Astrocyte (in vitro differentiated cells and primary cell): ENCODE results near the gene SNRNP27. TPM values are rescaled to one million over a fixed set of nuclear protein-coding genes. Genes with fewer than 3 reads are reported as not detected.

Source experiments
- DNase-seq: peaks from one replicate; pipeline ENCODE4 v3.0.0-alpha.2; 2010; ENCODE audit warnings: low read depth
- FAIRE-seq: peaks from 2 replicates; lab custom pipeline; 2011; peaks lifted over from hg19 to GRCh38; lab: Jason Lieb, UNC
- H2AFZ ChIP-seq: 2 replicates; pipeline ENCODE4 v1.6.0; 2012; ENCODE audit warnings: low read depth, low read length, inconsistent platforms
- H3K27ac ChIP-seq: 2 replicates; pipeline ENCODE4 v1.5.1; 2011; ENCODE audit warnings: low read depth, low read length, inconsistent platforms
- H3K27me3 ChIP-seq: 2 replicates; pipeline ENCODE4 v1.6.0; 2011; ENCODE audit warnings: low read length, inconsistent platforms; ENCODE audit not compliant: insufficient read depth
- H3K36me3 ChIP-seq: 2 replicates; pipeline ENCODE4 v1.5.1; 2011; ENCODE audit warnings: low read length, inconsistent platforms; ENCODE audit not compliant: insufficient read depth
- H3K4me1 ChIP-seq: 2 replicates; pipeline ENCODE4 v1.5.1; 2011; ENCODE audit warnings: low read length, inconsistent platforms; ENCODE audit not compliant: insufficient read depth
- H3K4me2 ChIP-seq: 2 replicates; pipeline ENCODE4 v1.6.0; 2012; ENCODE audit warnings: low read length, inconsistent platforms
- H3K4me3 ChIP-seq: 2 replicates; pipeline ENCODE4 v1.5.1; 2011; ENCODE audit warnings: low read depth, mild to moderate bottlenecking, low read length, inconsistent platforms; ENCODE audit not compliant: insufficient read depth
- H3K79me2 ChIP-seq: 2 replicates; pipeline ENCODE4 v1.6.0; 2012; ENCODE audit warnings: mild to moderate bottlenecking, low read length, inconsistent platforms; ENCODE audit not compliant: insufficient read depth
- H3K9ac ChIP-seq: 2 replicates; pipeline ENCODE4 v1.6.0; 2012; ENCODE audit warnings: mild to moderate bottlenecking, low read length, inconsistent platforms
- H3K9me3 ChIP-seq: 2 replicates; pipeline ENCODE4 v1.5.1; 2012; ENCODE audit warnings: low read depth, mild to moderate bottlenecking, low read length, inconsistent platforms; ENCODE audit not compliant: insufficient read depth
- H4K20me1 ChIP-seq: 2 replicates; pipeline ENCODE4 v1.6.0; 2012; ENCODE audit warnings: low read length, inconsistent platforms; ENCODE audit not compliant: insufficient read depth
- H3K27ac Mint-ChIP-seq: one replicate; pipeline ENCODE4 v1.8.0; 2021; ENCODE audit warnings: mild to moderate bottlenecking, mixed read lengths; ENCODE audit not compliant: unreplicated experiment
- H3K27me3 Mint-ChIP-seq: one replicate; pipeline ENCODE4 v1.8.0; 2021; ENCODE audit warnings: low read depth, mixed read lengths; ENCODE audit not compliant: unreplicated experiment
- H3K36me3 Mint-ChIP-seq: one replicate; pipeline ENCODE4 v1.8.0; 2021; ENCODE audit warnings: low read depth, mixed read lengths; ENCODE audit not compliant: unreplicated experiment
- H3K4me1 Mint-ChIP-seq: one replicate; pipeline ENCODE4 v1.8.0; 2021; ENCODE audit warnings: low read depth, mixed read lengths; ENCODE audit not compliant: unreplicated experiment
- H3K4me3 Mint-ChIP-seq: one replicate; pipeline ENCODE4 v1.8.0; 2021; ENCODE audit warnings: mild to moderate bottlenecking, moderate library complexity, mixed read lengths; ENCODE audit not compliant: unreplicated experiment
- H3K9me3 Mint-ChIP-seq: one replicate; pipeline ENCODE4 v1.8.0; 2021; ENCODE audit warnings: mild to moderate bottlenecking, mixed read lengths; ENCODE audit not compliant: unreplicated experiment
- CTCF ChIP-seq: IDR thresholded peaks from 2 replicates; pipeline ENCODE4 v1.5.1; 2011; ENCODE audit warnings: low read depth, mild to moderate bottlenecking, inconsistent platforms, low read length, moderate library complexity; ENCODE audit not compliant: insufficient read depth
- EZH2 ChIP-seq: IDR thresholded peaks from 2 replicates; pipeline ENCODE4 v1.6.1; 2012; ENCODE audit warnings: mild to moderate bottlenecking, low read length, inconsistent platforms; ENCODE audit not compliant: insufficient read depth
- total RNA-seq: library from RNA; stranded (reverse); gene quantifications from 2 replicates; pipeline ENCODE4 v1.2.1, GENCODE V29; 2021

Gene SNRNP27
- total RNA-seq, 1 donor from 2014 or later = 67.7 TPM

GRCh38 chr2:69945941-69946340 lies 52.2 kb downstream of the SNRNP27 start:
- no peaks in the 10 kb centered on the region for H3K79me2 ChIP-seq
- no peaks in the 10 kb centered on the region for H3K9me3 ChIP-seq
- peak overlapping the region; percentile 34 for H3K9ac ChIP-seq
- H3K27ac ChIP-seq = peak overlapping the region; percentile 42
- Mint-ChIP-seq H3K4me1 (peaks cover 17% of the 10 kb centered on the region), H3K9me3 (no peaks in the 10 kb centered on the region), H3K36me3 (peaks cover 10% of the 10 kb centered on the region), H3K27me3 (no peaks in the 10 kb centered on the region), H3K27ac (no peak overlapping the region), H3K4me3 (no peak overlapping the region)
- TF ChIP-seq CTCF = no peak
- no peak for TF ChIP-seq EZH2
- DNase-seq (no peak), FAIRE-seq (no peak)
- H3K4me2 ChIP-seq = peak overlapping the region; percentile 73
- H3K4me3 ChIP-seq = peak overlapping the region; percentile 27
- H2AFZ ChIP-seq = peak overlapping the region; percentile 8
- no peaks in the 10 kb centered on the region for H4K20me1 ChIP-seq
- H3K36me3 ChIP-seq = peaks cover 13% of the 10 kb centered on the region
- peaks cover 22% of the 10 kb centered on the region for H3K4me1 ChIP-seq
- H3K27me3 ChIP-seq = peaks cover 2% of the 10 kb centered on the region

GRCh38 chr2:69946351-69947324 lies 52.9 kb downstream of the SNRNP27 start:
- peak overlapping the region; percentile 27 for H3K4me3 ChIP-seq
- no peaks in the 10 kb centered on the region for H3K9me3 Mint-ChIP-seq
- H3K4me1 Mint-ChIP-seq = peaks cover 17% of the 10 kb centered on the region
- no peak for FAIRE-seq
- H3K79me2 ChIP-seq = no peaks in the 10 kb centered on the region
- DNase-seq = peak; percentile 57
- peak overlapping the region; percentile 8 for H2AFZ ChIP-seq
- H3K9me3 ChIP-seq = no peaks in the 10 kb centered on the region
- H3K4me2 ChIP-seq = peak overlapping the region; percentile 73
- peaks cover 7% of the 10 kb centered on the region for H3K36me3 ChIP-seq
- peak overlapping the region; percentile 34 for H3K9ac ChIP-seq
- H3K27me3 Mint-ChIP-seq = no peaks in the 10 kb centered on the region
- peak overlapping the region; percentile 42 for H3K27ac ChIP-seq
- TF ChIP-seq EZH2 (no peak), CTCF (no peak)
- H4K20me1 ChIP-seq = no peaks in the 10 kb centered on the region
- H3K4me3 Mint-ChIP-seq = peak overlapping the region; percentile 31
- H3K27ac Mint-ChIP-seq = peak overlapping the region; percentile 1
- H3K36me3 Mint-ChIP-seq = peaks cover 10% of the 10 kb centered on the region
- H3K4me1 ChIP-seq = peaks cover 22% of the 10 kb centered on the region
- peaks cover 2% of the 10 kb centered on the region for H3K27me3 ChIP-seq
